ENCODE results near the gene KANSL3.
"Not testable (repeated sequence)": the region's sequence is repeated elsewhere in the genome, so short reads cannot be mapped to it uniquely, and the experiment has no call there.

The KANSL3 gene

GRCh38 chr2:96638144-96639121, at the start of gene KANSL3:
KANSL3 (minus strand) TSS chr2:96638312; CDS start chr2:96637135, 1,177 bp downstream.
- DNase-seq (ENCODE audit: extremely low read depth in 1 of 2, low read depth in 1 of 2) = peak; percentile 82 to 84

- no peak for DNase-seq (ENCODE audit: extremely low read depth in 1 of 2, low read depth in 1 of 2)
Observed at GRCh38 chr2:96687266-96687665, 49.2 kb upstream of the KANSL3 start.

- DNase-seq (ENCODE audit: extremely low read depth in 1 of 2, low read depth in 1 of 2) = no peak
Observed at GRCh38 chr2:96685577-96686459, 47.7 kb upstream of the KANSL3 start.

GRCh38 chr2:96684883-96685576, 46.9 kb upstream of the KANSL3 start:
- DNase-seq (ENCODE audit: extremely low read depth in 1 of 2, low read depth in 1 of 2) = no peak

- no peak for DNase-seq (ENCODE audit: extremely low read depth in 1 of 2, low read depth in 1 of 2)
Observed at GRCh38 chr2:96683972-96684820, 46.1 kb upstream of the KANSL3 start.

GRCh38 chr2:96683307-96683706, 45.2 kb upstream of the KANSL3 start:
- DNase-seq (ENCODE audit: extremely low read depth in 1 of 2, low read depth in 1 of 2) = no peak

- no peak for DNase-seq (ENCODE audit: extremely low read depth in 1 of 2, low read depth in 1 of 2)
Observed at GRCh38 chr2:96681540-96681939, 43.4 kb upstream of the KANSL3 start.

- DNase-seq (ENCODE audit: extremely low read depth in 1 of 2, low read depth in 1 of 2) = no peak
Observed at GRCh38 chr2:96680561-96681141, 42.5 kb upstream of the KANSL3 start.

- DNase-seq (ENCODE audit: extremely low read depth in 1 of 2, low read depth in 1 of 2) = no peak
Observed at GRCh38 chr2:96679848-96680247, 41.7 kb upstream of the KANSL3 start.

GRCh38 chr2:96669539-96670215, 31.6 kb upstream of the KANSL3 start:
- DNase-seq (ENCODE audit: extremely low read depth in 1 of 2, low read depth in 1 of 2) = no peak

GRCh38 chr2:96668771-96669170, 30.7 kb upstream of the KANSL3 start:
- DNase-seq (ENCODE audit: extremely low read depth in 1 of 2, low read depth in 1 of 2) = no peak

GRCh38 chr2:96665717-96666116, 27.6 kb upstream of the KANSL3 start:
- DNase-seq (ENCODE audit: extremely low read depth in 1 of 2, low read depth in 1 of 2) = not testable (repeated sequence)

GRCh38 chr2:96665083-96665569, 27.0 kb upstream of the KANSL3 start:
- DNase-seq (ENCODE audit: extremely low read depth in 1 of 2, low read depth in 1 of 2) = no peak

GRCh38 chr2:96664366-96664925, 26.3 kb upstream of the KANSL3 start:
- DNase-seq (ENCODE audit: extremely low read depth in 1 of 2, low read depth in 1 of 2) = no peak

GRCh38 chr2:96663829-96664228, 25.7 kb upstream of the KANSL3 start:
- DNase-seq (ENCODE audit: extremely low read depth in 1 of 2, low read depth in 1 of 2) = no peak

GRCh38 chr2:96663177-96663576, 25.1 kb upstream of the KANSL3 start:
- DNase-seq (ENCODE audit: extremely low read depth in 1 of 2, low read depth in 1 of 2) = no peak

GRCh38 chr2:96662360-96662759, 24.2 kb upstream of the KANSL3 start:
- DNase-seq (ENCODE audit: extremely low read depth in 1 of 2, low read depth in 1 of 2) = no peak

- no peak for DNase-seq (ENCODE audit: extremely low read depth in 1 of 2, low read depth in 1 of 2)
Observed at GRCh38 chr2:96661324-96661723, 23.2 kb upstream of the KANSL3 start.

GRCh38 chr2:96656540-96656939, 18.4 kb upstream of the KANSL3 start:
- no peak for DNase-seq (ENCODE audit: extremely low read depth in 1 of 2, low read depth in 1 of 2)
